GM23338 (cell line): ENCODE data around the gene WRNIP1. TPM values are rescaled to one million over a fixed set of nuclear protein-coding genes. Genes with fewer than 3 reads are reported as not detected.

ENCODE experiments used
- polyA plus RNA-seq: library from polyadenylated mRNA; unstranded; fragments of >200 nt; fragmentation: Nextera tagmentation; extraction: Ambion mirVana; gene quantifications from 2 replicates; pipeline ENCODE4 v1.2.1, GENCODE V29; 2016
- total RNA-seq: library from RNA; depleted of rRNA; stranded (reverse); fragments of >200 nt; shearing (Covaris generic); gene quantifications from 2 replicates; pipeline ENCODE4 v1.2.3, GENCODE V29; 2014; rRNA removed
- TF ChIP-seq, protein P1 (sequence below): fragments of 250-450 bp; sonication (Bioruptor Pico); IDR thresholded peaks from 2 replicates; pipeline ENCODE4 v1.5.0; 2020; ENCODE audit warnings: mild to moderate bottlenecking, moderate library complexity

WRNIP1 gene
- total and polyA plus RNA-seq, 2 experiments from 2014 or later, result 27.6 to 66.0 TPM

DNA sequence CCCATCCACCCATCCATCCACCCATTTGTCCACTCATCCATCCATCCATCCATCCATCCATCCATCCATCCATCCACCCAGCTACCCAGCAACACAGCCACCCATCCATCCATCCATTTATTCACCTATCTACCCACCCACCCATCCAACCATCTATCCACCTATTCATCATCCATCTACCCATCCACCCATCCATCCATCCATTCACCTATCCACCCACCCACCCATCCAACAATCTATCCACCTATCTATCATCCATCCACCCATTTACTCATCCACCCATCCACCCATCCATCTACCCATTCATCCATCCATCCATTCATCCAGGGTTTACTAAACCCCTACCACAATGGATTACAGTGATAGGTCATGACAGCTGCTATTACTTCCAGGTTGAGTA lies 69.1 kb downstream of the WRNIP1 start (continued):
- TF ChIP-seq, protein P1, sequence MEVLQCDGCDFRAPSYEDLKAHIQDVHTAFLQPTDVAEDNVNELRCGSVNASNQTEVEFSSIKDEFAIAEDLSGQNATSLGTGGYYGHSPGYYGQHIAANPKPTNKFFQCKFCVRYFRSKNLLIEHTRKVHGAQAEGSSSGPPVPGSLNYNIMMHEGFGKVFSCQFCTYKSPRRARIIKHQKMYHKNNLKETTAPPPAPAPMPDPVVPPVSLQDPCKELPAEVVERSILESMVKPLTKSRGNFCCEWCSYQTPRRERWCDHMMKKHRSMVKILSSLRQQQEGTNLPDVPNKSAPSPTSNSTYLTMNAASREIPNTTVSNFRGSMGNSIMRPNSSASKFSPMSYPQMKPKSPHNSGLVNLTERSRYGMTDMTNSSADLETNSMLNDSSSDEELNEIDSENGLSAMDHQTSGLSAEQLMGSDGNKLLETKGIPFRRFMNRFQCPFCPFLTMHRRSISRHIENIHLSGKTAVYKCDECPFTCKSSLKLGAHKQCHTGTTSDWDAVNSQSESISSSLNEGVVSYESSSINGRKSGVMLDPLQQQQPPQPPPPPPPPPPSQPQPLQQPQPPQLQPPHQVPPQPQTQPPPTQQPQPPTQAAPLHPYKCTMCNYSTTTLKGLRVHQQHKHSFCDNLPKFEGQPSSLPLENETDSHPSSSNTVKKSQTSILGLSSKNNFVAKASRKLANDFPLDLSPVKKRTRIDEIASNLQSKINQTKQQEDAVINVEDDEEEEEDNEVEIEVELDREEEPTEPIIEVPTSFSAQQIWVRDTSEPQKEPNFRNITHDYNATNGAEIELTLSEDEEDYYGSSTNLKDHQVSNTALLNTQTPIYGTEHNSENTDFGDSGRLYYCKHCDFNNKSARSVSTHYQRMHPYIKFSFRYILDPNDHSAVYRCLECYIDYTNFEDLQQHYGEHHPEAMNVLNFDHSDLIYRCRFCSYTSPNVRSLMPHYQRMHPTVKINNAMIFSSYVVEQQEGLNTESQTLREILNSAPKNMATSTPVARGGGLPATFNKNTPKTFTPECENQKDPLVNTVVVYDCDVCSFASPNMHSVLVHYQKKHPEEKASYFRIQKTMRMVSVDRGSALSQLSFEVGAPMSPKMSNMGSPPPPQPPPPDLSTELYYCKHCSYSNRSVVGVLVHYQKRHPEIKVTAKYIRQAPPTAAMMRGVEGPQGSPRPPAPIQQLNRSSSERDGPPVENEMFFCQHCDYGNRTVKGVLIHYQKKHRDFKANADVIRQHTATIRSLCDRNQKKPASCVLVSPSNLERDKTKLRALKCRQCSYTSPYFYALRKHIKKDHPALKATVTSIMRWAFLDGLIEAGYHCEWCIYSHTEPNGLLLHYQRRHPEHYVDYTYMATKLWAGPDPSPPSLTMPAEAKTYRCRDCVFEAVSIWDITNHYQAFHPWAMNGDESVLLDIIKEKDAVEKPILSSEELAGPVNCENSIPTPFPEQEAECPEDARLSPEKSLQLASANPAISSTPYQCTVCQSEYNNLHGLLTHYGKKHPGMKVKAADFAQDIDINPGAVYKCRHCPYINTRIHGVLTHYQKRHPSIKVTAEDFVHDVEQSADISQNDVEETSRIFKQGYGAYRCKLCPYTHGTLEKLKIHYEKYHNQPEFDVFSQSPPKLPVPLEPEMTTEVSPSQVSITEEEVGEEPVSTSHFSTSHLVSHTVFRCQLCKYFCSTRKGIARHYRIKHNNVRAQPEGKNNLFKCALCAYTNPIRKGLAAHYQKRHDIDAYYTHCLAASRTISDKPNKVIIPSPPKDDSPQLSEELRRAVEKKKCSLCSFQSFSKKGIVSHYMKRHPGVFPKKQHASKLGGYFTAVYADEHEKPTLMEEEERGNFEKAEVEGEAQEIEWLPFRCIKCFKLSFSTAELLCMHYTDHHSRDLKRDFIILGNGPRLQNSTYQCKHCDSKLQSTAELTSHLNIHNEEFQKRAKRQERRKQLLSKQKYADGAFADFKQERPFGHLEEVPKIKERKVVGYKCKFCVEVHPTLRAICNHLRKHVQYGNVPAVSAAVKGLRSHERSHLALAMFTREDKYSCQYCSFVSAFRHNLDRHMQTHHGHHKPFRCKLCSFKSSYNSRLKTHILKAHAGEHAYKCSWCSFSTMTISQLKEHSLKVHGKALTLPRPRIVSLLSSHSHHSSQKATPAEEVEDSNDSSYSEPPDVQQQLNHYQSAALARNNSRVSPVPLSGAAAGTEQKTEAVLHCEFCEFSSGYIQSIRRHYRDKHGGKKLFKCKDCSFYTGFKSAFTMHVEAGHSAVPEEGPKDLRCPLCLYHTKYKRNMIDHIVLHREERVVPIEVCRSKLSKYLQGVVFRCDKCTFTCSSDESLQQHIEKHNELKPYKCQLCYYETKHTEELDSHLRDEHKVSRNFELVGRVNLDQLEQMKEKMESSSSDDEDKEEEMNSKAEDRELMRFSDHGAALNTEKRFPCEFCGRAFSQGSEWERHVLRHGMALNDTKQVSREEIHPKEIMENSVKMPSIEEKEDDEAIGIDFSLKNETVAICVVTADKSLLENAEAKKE (CRISPR knock-in tag), result no peak

Other genes with a start within 250 kb of the WRNIP1 start
- 0.12 and 0.17 TPM in 2 replicates for gene MYLK4, start 14.5 kb upstream of the WRNIP1 start, total RNA-seq
- gene MYLK4, start 14.5 kb upstream of the WRNIP1 start, polyA plus RNA-seq, result 0.03 TPM in 2 replicates
- 5.6 and 8.4 TPM in 2 replicates for gene SERPINB1, start 76.5 kb downstream of the WRNIP1 start, total RNA-seq
- 6.5 and 7.2 TPM in 2 replicates for gene SERPINB1, start 76.5 kb downstream of the WRNIP1 start, polyA plus RNA-seq
- gene SERPINB9, start 137.9 kb downstream of the WRNIP1 start, total RNA-seq, result 65.0 and 71.3 TPM in 2 replicates
- gene SERPINB9, start 137.9 kb downstream of the WRNIP1 start, polyA plus RNA-seq, result 46.6 and 47.4 TPM in 2 replicates
- gene SERPINB6, start 206.2 kb downstream of the WRNIP1 start, total RNA-seq, result 37.6 and 38.5 TPM in 2 replicates
- gene SERPINB6, start 206.2 kb downstream of the WRNIP1 start, polyA plus RNA-seq, result 25.9 and 26.0 TPM in 2 replicates
- gene NQO2, start 234.5 kb downstream of the WRNIP1 start, total RNA-seq, result 117 and 125 TPM in 2 replicates
- gene NQO2, start 234.5 kb downstream of the WRNIP1 start, polyA plus RNA-seq, result 159 and 173 TPM in 2 replicates